WTC11 (cell line): Measurements from ENCODE around the gene DKC1. TPM values are rescaled to one million over a fixed set of nuclear protein-coding genes. Genes with fewer than 3 reads are reported as not detected.

ENCODE experiments used
- ATAC-seq: fragments of 200-7000 bp; cut with Tn5 transposase; 2 replicates; pipeline ENCODE4 v1.10.0; 2021; ENCODE audit warnings: mild to moderate bottlenecking, moderate library complexity
- CTCF ChIA-PET: fragments of 300-600 bp; sonication (Branson Sonifier 250); formaldehyde crosslinking; loops from one replicate; lab custom pipeline; 2021; ENCODE audit warnings: antibody characterized with exemption; lab: Charles Lee
- POLR2A ChIA-PET: fragments of 350-600 bp; sonication (Branson Sonifier 250); formaldehyde crosslinking; loops from one replicate; lab custom pipeline; 2021; ENCODE audit warnings: antibody characterized with exemption; lab: Charles Lee
- DNase-seq: peaks from one replicate; pipeline ENCODE4 v3.0.0; 2021; ENCODE audit warnings: low spot score
- H3K27ac Mint-ChIP-seq: 2 replicates; pipeline ENCODE4 v1.8.0; 2021; ENCODE audit warnings: mixed read lengths
- H3K27me3 Mint-ChIP-seq: 2 replicates; pipeline ENCODE4 v1.8.0; 2021; ENCODE audit warnings: low read depth, mild to moderate bottlenecking, moderate library complexity, mixed read lengths
- H3K36me3 Mint-ChIP-seq: 2 replicates; pipeline ENCODE4 v1.8.0; 2021; ENCODE audit warnings: mixed read lengths
- H3K4me1 Mint-ChIP-seq: 2 replicates; pipeline ENCODE4 v1.8.0; 2022; ENCODE audit warnings: mixed read lengths
- H3K4me3 Mint-ChIP-seq: 2 replicates; pipeline ENCODE4 v1.8.0; 2021; ENCODE audit warnings: mild to moderate bottlenecking, moderate library complexity, mixed read lengths
- H3K9me3 Mint-ChIP-seq: 2 replicates; pipeline ENCODE4 v1.8.0; 2021; ENCODE audit warnings: mixed read lengths
- CBFB ChIP-seq: sonication (generic); formaldehyde crosslinking; IDR thresholded peaks from 2 replicates; pipeline ENCODE4 v1.8.1; 2022; ENCODE audit warnings: mild to moderate bottlenecking, low read depth, missing genetic modification reagents
- ESRRA ChIP-seq: sonication (generic); formaldehyde crosslinking; IDR thresholded peaks from 2 replicates; pipeline ENCODE4 v1.8.1; 2022; ENCODE audit warnings: mild to moderate bottlenecking, missing genetic modification reagents, borderline replicate concordance
- ETV6 ChIP-seq: sonication (generic); formaldehyde crosslinking; IDR thresholded peaks from 2 replicates; pipeline ENCODE4 v1.8.1; 2022; ENCODE audit warnings: mild to moderate bottlenecking, missing genetic modification reagents
- FOXJ3 ChIP-seq: sonication (generic); formaldehyde crosslinking; IDR thresholded peaks from 2 replicates; pipeline ENCODE4 v1.9.0; 2021; ENCODE audit warnings: missing genetic modification reagents, mild to moderate bottlenecking, borderline replicate concordance
- FOXP1 ChIP-seq: sonication (generic); formaldehyde crosslinking; IDR thresholded peaks from 2 replicates; pipeline ENCODE4 v1.8.0; 2022; ENCODE audit warnings: missing genetic modification reagents, mild to moderate bottlenecking, moderate library complexity, borderline replicate concordance
- GTF2I ChIP-seq: fragments of 250-450 bp; sonication (Bioruptor Pico); conservative IDR thresholded peaks from 2 replicates; pipeline ENCODE4 v1.4.0; 2021; ENCODE audit warnings: mild to moderate bottlenecking
- NR3C1 ChIP-seq: sonication (generic); formaldehyde crosslinking; conservative IDR thresholded peaks from 2 replicates; pipeline ENCODE4 v1.8.1; 2023; ENCODE audit warnings: low read depth, mild to moderate bottlenecking, missing genetic modification reagents
- PRRX2 ChIP-seq: fragments of 250-450 bp; sonication (Bioruptor Pico); IDR thresholded peaks from 2 replicates; pipeline ENCODE4 v1.8.0; 2021; ENCODE audit warnings: mild to moderate bottlenecking
- SMAD4 ChIP-seq: sonication (generic); formaldehyde crosslinking; IDR thresholded peaks from 2 replicates; pipeline ENCODE4 v1.8.0; 2022; ENCODE audit warnings: mild to moderate bottlenecking, missing genetic modification reagents
- ZNF138 ChIP-seq: sonication (generic); formaldehyde crosslinking; conservative IDR thresholded peaks from 2 replicates; pipeline ENCODE4 v1.8.1; 2022; ENCODE audit warnings: mild to moderate bottlenecking, moderate library complexity, missing genetic modification reagents
- ZNF317 ChIP-seq: sonication (generic); formaldehyde crosslinking; IDR thresholded peaks from 2 replicates; pipeline ENCODE4 v1.8.1; 2023; ENCODE audit warnings: low read depth, mild to moderate bottlenecking, moderate library complexity, missing genetic modification reagents, borderline replicate concordance
- total RNA-seq: library from RNA; stranded (reverse); gene quantifications from 3 replicates; pipeline ENCODE4 v1.2.3, GENCODE V29; 2021
- TF ChIP-seq, protein P1 (sequence below): fragments of 250-450 bp; sonication (Bioruptor Pico); IDR thresholded peaks from 2 replicates; pipeline ENCODE4 v1.8.0; 2021; ENCODE audit warnings: mild to moderate bottlenecking
- TF ChIP-seq, protein P2 (sequence below): fragments of 250-450 bp; sonication (Bioruptor Pico); conservative IDR thresholded peaks from 2 replicates; pipeline ENCODE4 v1.9.0; 2021; ENCODE audit warnings: mild to moderate bottlenecking
- TF ChIP-seq, protein P3 (sequence below): sonication (generic); formaldehyde crosslinking; IDR thresholded peaks from 2 replicates; pipeline ENCODE4 v1.8.0; 2022; ENCODE audit warnings: mild to moderate bottlenecking, missing genetic modification reagents
- TF ChIP-seq, protein P4 (sequence below): sonication (generic); formaldehyde crosslinking; IDR thresholded peaks from 2 replicates; pipeline ENCODE4 v1.8.1; 2023; ENCODE audit warnings: mild to moderate bottlenecking, missing genetic modification reagents
- TF ChIP-seq, protein P5 (sequence below): sonication (generic); formaldehyde crosslinking; IDR thresholded peaks from 2 replicates; pipeline ENCODE4 v1.8.0; 2023; ENCODE audit warnings: mild to moderate bottlenecking, missing genetic modification reagents
- TF ChIP-seq, protein P6 (sequence below): sonication (generic); formaldehyde crosslinking; conservative IDR thresholded peaks from 2 replicates; pipeline ENCODE4 v1.8.1; 2023; ENCODE audit warnings: mild to moderate bottlenecking, low read depth, missing genetic modification reagents, moderate library complexity
- TF ChIP-seq, protein P7 (sequence below): sonication (generic); formaldehyde crosslinking; IDR thresholded peaks from 2 replicates; pipeline ENCODE4 v1.8.1; 2022; ENCODE audit warnings: low read depth, mild to moderate bottlenecking, moderate library complexity, missing genetic modification reagents, borderline replicate concordance
- TF ChIP-seq, protein P8 (sequence below): sonication (generic); formaldehyde crosslinking; conservative IDR thresholded peaks from 2 replicates; pipeline ENCODE4 v1.8.1; 2022; ENCODE audit warnings: mild to moderate bottlenecking, missing genetic modification reagents

Gene DKC1
- total RNA-seq, 1 experiment from 2014 or later = 123 TPM

DNA sequence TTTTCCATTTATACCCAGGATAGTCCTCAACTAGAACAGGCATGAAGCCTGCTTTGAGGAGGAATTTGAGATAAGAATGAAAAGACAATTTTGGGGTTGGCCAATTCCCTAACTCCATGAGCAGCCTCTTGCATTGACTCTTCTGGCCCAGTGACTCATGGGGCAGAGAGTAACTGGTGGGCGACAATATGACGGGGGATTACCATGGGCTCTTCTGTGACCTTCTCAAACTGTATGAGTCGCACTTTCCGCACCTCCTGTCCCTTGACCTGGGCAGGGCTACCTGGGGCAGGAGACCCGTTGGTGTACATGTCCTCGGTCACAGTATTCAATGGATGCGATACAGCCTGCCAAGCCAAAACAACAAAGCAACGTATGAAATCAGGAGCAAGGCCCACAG is 29.3 kb downstream of the DKC1 start (continued):
- TF ChIP-seq, protein P1, sequence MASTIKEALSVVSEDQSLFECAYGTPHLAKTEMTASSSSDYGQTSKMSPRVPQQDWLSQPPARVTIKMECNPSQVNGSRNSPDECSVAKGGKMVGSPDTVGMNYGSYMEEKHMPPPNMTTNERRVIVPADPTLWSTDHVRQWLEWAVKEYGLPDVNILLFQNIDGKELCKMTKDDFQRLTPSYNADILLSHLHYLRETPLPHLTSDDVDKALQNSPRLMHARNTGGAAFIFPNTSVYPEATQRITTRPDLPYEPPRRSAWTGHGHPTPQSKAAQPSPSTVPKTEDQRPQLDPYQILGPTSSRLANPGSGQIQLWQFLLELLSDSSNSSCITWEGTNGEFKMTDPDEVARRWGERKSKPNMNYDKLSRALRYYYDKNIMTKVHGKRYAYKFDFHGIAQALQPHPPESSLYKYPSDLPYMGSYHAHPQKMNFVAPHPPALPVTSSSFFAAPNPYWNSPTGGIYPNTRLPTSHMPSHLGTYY (CRISPR knock-in tag) = no peak
- TF ChIP-seq PRRX2 (CRISPR knock-in tag) (no peak), GTF2I (CRISPR knock-in tag) (no peak), SMAD4 (no peak), ETV6 (CRISPR knock-in tag) (no peak), ZNF138 (CRISPR knock-in tag) (no peak)
- TF ChIP-seq, protein P2, sequence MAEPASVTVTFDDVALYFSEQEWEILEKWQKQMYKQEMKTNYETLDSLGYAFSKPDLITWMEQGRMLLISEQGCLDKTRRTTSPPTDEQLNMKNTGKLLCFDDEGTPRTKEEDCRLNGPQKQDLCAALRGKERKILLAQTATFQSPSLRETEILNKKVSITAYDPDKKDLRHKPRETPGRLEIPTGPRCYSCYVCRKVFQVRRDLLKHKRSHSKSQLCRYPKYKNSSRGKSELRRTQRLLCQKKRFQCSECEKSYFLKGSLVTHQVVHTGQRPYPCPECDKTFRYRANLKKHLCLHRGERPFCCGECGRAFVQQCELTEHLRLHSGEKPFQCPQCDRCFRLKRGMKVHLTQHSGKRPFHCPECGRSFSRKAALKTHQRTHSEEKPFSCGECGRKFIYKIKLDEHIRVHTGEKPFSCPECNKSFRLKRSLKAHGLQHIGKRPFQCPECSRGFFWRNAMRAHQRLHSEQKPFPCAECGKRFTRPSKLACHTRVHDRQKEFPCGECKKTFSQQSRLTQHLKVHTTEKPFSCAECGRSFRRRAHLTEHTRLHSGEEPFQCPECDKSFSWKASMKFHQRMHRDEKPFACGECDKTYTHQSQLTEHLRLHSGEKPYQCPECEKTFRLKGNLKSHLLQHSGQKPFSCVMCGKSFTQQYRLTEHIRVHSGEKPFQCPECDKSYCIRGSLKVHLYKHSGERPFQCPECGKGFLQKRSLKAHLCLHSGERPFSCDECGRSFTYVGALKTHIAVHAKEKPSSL = no peak
- TF ChIP-seq, protein P3, sequence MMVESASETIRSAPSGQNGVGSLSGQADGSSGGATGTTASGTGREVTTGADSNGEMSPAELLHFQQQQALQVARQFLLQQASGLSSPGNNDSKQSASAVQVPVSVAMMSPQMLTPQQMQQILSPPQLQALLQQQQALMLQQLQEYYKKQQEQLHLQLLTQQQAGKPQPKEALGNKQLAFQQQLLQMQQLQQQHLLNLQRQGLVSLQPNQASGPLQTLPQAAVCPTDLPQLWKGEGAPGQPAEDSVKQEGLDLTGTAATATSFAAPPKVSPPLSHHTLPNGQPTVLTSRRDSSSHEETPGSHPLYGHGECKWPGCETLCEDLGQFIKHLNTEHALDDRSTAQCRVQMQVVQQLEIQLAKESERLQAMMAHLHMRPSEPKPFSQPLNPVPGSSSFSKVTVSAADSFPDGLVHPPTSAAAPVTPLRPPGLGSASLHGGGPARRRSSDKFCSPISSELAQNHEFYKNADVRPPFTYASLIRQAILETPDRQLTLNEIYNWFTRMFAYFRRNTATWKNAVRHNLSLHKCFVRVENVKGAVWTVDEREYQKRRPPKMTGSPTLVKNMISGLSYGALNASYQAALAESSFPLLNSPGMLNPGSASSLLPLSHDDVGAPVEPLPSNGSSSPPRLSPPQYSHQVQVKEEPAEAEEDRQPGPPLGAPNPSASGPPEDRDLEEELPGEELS (CRISPR knock-in tag) = no peak
- TF ChIP-seq, protein P4, sequence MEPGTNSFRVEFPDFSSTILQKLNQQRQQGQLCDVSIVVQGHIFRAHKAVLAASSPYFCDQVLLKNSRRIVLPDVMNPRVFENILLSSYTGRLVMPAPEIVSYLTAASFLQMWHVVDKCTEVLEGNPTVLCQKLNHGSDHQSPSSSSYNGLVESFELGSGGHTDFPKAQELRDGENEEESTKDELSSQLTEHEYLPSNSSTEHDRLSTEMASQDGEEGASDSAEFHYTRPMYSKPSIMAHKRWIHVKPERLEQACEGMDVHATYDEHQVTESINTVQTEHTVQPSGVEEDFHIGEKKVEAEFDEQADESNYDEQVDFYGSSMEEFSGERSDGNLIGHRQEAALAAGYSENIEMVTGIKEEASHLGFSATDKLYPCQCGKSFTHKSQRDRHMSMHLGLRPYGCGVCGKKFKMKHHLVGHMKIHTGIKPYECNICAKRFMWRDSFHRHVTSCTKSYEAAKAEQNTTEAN = no peak

DNA sequence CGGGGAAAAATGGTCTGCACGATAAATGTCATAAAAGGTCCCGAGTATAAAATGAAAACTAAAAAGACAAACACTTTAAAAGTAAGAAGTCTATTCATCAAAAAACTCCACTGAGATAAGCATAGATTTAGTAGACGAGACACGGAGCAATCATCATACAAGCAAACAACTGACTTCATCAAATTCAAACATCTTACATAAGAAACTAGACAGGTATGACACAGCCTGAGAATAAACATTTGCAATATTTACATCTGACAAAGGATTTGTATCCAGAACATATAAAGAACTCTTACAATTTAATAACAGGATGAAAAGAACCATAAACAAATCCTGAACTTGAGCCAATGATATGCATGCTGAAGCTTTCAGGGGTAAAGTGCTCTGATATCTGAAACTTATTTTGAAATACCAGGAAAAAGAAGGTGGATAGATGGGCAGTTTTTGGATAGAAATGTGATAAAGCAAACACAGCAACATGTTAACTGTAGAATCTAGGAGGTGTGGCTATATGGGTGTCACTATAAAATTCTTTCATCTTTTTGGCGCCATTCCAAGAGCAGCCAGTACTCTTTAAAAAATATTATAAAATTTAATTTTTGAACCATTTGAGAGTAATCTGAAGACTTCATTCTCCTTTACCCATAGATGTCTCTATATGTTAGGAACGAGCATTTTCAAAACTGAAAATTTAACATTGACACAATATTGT is 30.6 kb downstream of the DKC1 start:
- CTCF ChIA-PET = no interaction called here
- Mint-ChIP-seq H3K27ac (no peak overlapping the region), H3K4me3 (no peak overlapping the region), H3K4me1 (peaks cover 24% of the 10 kb centered on the region), H3K36me3 (no peaks in the 10 kb centered on the region), H3K9me3 (no peaks in the 10 kb centered on the region), H3K27me3 (peaks cover 13% of the 10 kb centered on the region)
- POLR2A ChIA-PET = no interaction called here
- ATAC-seq = no peak
- DNase-seq = no peak
- TF ChIP-seq, protein P5, sequence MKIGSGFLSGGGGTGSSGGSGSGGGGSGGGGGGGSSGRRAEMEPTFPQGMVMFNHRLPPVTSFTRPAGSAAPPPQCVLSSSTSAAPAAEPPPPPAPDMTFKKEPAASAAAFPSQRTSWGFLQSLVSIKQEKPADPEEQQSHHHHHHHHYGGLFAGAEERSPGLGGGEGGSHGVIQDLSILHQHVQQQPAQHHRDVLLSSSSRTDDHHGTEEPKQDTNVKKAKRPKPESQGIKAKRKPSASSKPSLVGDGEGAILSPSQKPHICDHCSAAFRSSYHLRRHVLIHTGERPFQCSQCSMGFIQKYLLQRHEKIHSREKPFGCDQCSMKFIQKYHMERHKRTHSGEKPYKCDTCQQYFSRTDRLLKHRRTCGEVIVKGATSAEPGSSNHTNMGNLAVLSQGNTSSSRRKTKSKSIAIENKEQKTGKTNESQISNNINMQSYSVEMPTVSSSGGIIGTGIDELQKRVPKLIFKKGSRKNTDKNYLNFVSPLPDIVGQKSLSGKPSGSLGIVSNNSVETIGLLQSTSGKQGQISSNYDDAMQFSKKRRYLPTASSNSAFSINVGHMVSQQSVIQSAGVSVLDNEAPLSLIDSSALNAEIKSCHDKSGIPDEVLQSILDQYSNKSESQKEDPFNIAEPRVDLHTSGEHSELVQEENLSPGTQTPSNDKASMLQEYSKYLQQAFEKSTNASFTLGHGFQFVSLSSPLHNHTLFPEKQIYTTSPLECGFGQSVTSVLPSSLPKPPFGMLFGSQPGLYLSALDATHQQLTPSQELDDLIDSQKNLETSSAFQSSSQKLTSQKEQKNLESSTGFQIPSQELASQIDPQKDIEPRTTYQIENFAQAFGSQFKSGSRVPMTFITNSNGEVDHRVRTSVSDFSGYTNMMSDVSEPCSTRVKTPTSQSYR = no peak
- TF ChIP-seq, protein P6, sequence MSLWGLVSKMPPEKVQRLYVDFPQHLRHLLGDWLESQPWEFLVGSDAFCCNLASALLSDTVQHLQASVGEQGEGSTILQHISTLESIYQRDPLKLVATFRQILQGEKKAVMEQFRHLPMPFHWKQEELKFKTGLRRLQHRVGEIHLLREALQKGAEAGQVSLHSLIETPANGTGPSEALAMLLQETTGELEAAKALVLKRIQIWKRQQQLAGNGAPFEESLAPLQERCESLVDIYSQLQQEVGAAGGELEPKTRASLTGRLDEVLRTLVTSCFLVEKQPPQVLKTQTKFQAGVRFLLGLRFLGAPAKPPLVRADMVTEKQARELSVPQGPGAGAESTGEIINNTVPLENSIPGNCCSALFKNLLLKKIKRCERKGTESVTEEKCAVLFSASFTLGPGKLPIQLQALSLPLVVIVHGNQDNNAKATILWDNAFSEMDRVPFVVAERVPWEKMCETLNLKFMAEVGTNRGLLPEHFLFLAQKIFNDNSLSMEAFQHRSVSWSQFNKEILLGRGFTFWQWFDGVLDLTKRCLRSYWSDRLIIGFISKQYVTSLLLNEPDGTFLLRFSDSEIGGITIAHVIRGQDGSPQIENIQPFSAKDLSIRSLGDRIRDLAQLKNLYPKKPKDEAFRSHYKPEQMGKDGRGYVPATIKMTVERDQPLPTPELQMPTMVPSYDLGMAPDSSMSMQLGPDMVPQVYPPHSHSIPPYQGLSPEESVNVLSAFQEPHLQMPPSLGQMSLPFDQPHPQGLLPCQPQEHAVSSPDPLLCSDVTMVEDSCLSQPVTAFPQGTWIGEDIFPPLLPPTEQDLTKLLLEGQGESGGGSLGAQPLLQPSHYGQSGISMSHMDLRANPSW (CRISPR knock-in tag) = no peak
- TF ChIP-seq FOXJ3 (CRISPR knock-in tag) = no peak
- no peak for TF ChIP-seq ZNF317 (CRISPR knock-in tag)
- TF ChIP-seq FOXP1 (CRISPR knock-in tag) = no peak
- no peak for TF ChIP-seq NR3C1 (CRISPR knock-in tag)
- TF ChIP-seq CBFB = no peak
- TF ChIP-seq, protein P7, sequence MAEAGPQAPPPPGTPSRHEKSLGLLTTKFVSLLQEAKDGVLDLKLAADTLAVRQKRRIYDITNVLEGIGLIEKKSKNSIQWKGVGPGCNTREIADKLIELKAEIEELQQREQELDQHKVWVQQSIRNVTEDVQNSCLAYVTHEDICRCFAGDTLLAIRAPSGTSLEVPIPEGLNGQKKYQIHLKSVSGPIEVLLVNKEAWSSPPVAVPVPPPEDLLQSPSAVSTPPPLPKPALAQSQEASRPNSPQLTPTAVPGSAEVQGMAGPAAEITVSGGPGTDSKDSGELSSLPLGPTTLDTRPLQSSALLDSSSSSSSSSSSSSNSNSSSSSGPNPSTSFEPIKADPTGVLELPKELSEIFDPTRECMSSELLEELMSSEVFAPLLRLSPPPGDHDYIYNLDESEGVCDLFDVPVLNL (CRISPR knock-in tag) = no peak
- TF ChIP-seq, protein P8, sequence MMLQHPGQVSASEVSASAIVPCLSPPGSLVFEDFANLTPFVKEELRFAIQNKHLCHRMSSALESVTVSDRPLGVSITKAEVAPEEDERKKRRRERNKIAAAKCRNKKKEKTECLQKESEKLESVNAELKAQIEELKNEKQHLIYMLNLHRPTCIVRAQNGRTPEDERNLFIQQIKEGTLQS = no peak
- TF ChIP-seq, protein P3 (CRISPR knock-in tag) = no peak
- TF ChIP-seq ESRRA (CRISPR knock-in tag) = no peak
